ENCODE measurements around the gene GABRR2.
"Not testable (repeated sequence)": the region's sequence is repeated elsewhere in the genome, so short reads cannot be mapped to it uniquely, and the experiment has no call there.

GABRR2 gene

DNA sequence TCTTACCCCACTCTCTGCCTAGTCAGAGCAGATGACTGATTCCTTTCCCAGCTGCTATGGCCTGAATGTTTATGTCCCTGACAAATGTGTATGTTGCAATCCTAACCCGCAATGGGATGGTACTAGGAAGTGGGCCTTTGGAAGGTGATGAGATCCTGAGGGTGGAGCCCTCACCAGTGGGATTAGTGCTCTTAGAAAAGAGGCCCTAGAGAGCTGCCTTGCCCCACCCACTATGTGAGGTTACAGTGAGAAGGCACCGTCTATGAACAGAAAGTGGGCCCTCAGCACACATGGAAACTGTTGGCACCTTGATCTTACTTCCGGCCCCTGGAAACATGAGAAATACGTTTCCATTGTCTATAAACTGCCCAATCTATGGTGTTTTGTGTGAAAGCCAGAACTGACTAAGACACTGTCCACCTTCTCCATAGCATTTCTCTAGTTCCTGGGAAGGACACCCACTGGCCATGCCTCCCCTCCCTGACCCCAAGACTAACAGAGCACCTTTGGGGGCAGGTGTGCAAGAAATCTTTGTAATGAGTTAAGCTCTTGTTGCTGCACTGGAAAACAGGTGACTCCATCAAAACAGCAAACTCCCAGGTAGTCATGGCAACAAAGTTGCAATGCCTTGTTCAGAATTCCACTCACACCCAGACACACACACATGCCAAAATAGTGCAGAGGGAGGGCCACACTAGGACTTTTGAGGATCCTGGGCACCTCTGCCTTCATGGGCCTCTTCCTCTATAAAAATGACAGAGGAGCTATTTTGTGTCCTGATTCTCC is 16.2 kb downstream of the GABRR2 start:
- intact Hi-C loops (cut with DNase I) = no loop called here
- DNase-seq = peak in 17 of 42 donors; percentile 18 to 75 (median 45)

DNA sequence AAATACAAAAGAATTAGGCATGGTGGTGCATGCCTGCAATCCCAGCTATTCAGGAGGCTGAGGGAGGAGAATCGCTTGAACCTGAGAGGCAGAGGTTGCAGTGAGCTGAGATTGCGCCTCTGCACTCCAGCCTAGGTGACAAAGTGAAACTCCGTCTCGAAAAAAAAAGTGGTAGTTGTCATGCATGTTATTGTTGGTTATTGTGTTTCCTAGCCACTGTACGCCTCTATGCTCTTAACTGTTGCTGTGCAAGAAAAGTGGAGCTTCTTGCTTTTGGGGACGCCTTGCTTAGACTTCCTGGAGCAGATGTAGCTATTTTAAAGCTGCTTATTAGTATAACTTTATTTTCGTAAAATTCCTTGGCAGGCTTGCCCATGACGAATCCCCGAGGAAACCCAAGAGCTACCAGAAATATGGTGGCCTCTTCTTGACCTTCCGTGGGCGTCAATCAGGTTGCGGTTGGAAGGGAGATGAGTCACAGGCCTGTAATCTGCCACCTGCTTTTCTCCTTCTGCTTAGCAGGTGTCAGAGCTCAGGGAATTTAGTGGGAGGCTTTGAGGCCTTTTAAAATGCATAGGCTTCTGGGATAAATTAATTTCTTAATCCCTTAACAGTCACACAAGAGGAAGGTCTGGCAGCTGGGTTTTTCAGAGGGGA is 17.3 kb downstream of the GABRR2 start:
- intact Hi-C loops (cut with DNase I) = no loop called here
- DNase-seq = peak; percentile 38 to 92 (median 74)

DNA sequence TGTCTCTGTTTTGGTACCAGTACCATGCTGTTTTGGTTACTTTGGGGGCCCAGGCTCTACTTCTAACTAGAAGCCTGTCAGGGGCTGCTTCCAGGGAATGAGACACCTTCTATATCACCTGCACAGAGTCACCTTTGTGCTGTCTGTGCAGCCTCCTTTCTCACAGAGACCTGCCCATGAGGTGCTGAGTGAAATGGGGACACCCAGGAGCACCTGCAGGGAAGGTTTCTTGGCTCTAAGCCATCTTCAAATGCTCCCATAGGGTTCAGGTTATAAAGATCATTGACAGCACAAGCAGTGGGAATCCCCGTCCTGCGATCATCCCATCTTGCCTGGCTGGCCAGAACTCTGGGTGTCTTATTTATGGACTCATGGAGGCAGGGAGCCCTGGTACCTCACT is 19.1 kb downstream of the GABRR2 start:
- intact Hi-C loops (cut with DNase I) = no loop called here
- DNase-seq = no peak

DNA sequence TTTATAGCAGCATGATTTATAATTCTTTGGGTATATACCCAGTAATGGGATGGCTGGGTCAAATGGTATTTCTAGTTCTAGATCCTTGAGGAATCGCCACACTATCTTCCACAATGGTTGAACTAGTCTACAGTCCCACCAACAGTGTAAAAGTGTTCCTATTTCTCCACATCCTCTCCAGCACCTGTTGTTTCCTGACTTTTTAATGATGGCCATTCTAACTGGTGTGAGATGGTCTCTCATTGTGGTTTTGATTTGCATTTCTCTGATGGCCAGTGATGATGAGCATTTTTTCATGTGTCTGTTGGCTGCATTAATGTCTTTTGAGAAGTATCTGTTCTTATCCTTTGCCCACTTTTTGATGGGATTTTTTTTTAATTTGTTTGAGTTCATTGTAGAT is 20.0 kb downstream of the GABRR2 start:
- DNase-seq; intact Hi-C loops (cut with DNase I): not testable (repeated sequence)

GRCh38 chr6:89291256-89291819 is 23.8 kb downstream of the GABRR2 start:
- intact Hi-C loops (cut with DNase I) = no loop called here
- DNase-seq = no peak

DNA sequence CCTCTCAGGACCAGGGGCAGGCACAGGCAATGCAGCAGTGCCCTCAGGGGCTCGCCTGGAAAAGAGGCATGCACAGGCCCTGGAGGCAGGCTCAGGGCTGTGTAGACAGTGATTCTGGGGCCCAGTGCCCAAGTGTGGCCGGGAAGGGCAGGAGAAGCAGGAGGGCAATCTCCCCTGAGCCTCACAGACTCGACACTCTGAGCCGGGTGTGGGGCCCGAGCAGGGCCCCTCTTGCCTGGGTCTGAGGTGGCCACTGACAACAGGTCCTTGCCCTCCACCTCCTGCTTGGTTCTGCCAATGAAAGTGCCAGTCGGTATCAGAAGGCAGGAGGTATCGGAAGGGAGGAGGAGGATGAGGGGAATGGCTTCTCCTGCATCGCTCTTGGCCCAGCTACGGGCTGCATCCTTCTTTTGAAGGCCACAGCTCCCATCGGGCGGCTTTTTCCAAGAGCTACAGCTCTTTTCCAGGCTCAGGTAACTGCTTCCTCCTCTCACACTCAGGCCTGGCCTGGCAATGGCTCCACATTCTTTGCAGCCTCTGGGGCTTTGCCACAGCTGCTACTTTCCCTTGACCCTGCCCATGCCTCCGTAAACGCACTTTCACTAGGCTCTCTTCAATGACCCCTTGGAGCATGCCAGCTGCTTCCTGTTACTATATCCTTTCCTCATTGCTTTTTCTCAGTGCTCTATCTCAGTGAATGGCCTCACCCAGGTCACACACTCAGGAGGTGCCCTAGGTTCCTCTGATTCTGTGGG is 24.5 kb downstream of the GABRR2 start:
- peak in 2 of 42 donors; percentile 2 to 26 for DNase-seq
- intact Hi-C loops (cut with DNase I) = no loop called here

DNA sequence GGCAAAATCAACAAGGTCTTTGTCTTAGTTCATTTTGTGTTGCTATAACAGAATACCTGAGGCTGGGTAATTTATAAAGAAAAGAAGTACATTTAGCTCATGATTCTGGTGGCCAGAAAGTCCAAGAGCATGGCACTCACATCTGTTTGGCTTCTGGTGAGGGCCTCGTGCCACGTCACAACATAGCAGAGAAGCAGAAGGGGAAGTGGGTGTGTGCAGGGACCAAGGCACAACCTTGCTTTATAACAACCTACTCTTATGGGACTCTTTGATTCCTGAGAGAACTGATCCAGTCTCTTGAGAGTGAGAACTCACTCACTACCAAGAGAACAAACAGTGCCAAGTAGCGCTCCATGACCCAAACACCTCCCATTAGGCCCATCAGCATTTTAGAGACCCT is 25.4 kb downstream of the GABRR2 start:
- intact Hi-C loops (cut with DNase I) = no loop called here

DNA sequence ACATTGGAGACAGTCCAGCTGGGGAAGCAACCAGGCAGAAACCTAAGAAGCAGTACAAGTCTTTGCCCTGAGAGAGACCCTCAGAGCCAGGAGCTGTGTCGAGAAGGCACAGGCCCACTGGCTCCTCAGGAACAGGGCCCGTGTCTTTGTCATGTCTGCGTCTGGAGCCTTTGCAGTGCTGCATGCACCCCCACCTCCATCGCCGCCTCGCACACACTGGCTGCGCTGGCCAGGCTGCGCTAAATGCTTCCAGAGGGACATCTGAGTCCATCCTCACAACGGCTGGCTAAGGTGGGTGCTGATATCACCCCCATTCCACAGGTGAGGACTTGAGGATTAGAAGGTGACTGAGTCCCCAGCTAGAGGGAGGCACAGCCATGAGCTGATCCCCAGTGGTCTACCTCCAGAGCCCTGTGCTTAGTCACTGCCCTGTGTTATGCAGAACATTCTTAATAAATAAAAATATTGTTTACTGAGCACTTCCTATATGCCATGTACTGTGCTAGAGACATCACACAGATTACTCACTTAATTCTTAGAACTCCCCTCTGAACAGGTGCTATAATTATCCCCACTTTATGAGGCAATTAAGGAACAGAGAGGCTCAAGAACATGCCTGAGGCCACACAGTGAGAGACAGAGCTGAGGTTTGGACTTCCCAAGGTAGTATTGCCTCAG is 27.6 kb downstream of the GABRR2 start:
- intact Hi-C loops (cut with DNase I) = no loop called here
- peak in 1 of 42 donors; percentile 22 for DNase-seq

More for the DNA sequence above, 25.4 kb downstream of the GABRR2 start:
- DNase-seq = no peak

DNA sequence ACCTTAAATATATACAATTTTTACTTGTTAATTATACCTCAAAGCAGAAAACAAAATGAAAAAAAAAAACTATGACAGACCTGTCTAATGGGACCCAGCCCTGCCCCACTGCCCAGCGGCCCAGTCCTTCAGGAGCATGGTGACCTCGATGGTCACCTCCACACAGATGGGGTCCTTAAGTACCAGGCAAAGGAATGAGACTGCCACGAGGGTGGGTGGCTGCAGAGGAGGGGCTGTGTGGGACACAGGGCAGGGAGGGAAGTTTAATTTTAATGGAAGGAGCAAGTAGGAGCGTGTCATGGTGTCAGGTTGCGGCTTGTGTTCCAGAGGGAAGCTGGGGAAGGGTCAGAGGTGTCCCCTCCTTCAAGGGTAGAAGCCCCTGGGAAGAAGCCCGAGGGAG is 28.6 kb downstream of the GABRR2 start:
- intact Hi-C loops (cut with DNase I) = no loop called here
- DNase-seq = no peak

DNA sequence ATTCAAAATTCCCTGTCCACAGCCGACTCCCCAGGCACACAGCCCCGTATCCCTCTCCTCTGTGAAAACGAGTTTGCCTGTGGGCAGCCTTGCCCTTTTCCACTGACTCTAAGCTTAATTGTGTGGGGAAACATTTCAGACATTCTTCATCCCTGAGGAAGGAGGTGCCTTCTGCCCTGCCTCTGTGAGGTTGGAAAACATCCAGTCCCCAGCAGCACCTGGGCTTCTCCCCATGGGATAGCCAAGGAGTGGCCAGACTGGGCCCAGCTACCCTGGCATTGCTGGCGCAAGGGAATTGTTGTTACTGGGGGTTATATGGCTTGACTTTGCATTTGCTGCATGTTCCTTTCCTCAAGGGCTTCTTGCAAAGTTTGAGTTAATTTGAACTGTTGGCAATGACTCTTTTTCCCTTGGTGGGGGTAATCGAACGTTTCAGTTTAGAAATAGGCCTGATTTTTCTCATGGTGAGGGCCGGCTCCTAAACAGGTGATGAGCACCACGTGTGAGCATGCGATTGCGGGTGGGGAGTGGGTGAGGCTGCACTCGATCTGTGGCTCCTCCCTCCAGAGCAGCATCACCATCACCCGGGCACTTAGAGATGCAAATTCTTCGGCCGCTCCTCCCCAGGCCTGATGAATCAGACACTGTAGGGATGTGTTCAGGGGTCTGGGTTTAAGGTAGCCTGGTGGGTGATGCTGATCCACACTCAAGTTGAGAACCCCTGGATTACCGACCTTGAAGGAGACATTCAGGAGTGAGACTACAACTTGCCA is 29.9 kb downstream of the GABRR2 start:
- intact Hi-C loops (cut with DNase I) = no loop called here
- DNase-seq = peak in 1 of 42 donors; percentile 30

DNA sequence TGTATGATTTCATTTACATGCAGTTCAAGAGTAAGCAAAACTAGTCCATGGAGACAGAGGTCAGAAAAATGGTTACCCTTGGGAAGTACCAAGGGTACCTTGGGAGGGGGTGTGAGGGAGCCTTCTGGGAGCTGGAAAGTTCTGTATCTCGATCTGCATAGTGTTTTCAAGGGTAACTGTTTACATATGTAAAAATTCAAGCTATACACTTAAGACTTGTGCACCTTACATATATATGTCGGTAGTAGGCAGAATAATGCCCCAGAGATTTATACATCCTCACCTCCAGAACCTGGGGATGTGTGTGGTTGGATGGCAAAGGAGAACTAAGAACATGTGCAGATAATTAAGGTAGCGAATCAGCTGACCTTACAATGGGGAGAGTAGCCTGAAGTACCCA is 31.0 kb downstream of the GABRR2 start:
- peak in 1 of 42 donors; percentile 5 for DNase-seq
- intact Hi-C loops (cut with DNase I) = no loop called here

DNA sequence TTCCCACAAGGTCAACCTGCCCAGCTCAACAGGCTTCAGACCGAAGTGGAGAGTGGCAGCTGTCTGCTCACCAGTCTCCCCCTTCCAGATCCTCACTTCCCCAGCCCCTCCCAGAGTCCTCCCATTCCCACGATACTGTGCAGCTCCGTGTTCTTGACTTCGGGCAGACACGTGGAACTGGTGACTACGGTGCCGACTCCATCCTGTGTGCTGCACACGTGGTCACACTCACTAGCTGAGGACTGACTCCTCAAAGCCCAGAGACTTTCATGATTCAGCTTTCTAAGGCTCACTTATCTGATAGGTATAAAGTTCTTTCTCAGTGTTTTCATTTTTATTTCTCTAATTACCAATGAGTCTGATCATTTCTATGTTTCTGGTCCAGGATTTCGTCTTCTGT is 32.4 kb downstream of the GABRR2 start:
- intact Hi-C loops (cut with DNase I) = no loop called here
- peak in 1 of 42 donors; percentile 26 for DNase-seq

GRCh38 chr6:89281779-89282246 is 33.3 kb downstream of the GABRR2 start:
- intact Hi-C loops (cut with DNase I) = no loop called here
- peak in 6 of 42 donors; percentile 14 to 38 (median 26) for DNase-seq

GRCh38 chr6:89278956-89279355 is 36.1 kb downstream of the GABRR2 start:
- peak in 1 of 42 donors; percentile 27 for DNase-seq
- intact Hi-C loops (cut with DNase I) = no loop called here

DNA sequence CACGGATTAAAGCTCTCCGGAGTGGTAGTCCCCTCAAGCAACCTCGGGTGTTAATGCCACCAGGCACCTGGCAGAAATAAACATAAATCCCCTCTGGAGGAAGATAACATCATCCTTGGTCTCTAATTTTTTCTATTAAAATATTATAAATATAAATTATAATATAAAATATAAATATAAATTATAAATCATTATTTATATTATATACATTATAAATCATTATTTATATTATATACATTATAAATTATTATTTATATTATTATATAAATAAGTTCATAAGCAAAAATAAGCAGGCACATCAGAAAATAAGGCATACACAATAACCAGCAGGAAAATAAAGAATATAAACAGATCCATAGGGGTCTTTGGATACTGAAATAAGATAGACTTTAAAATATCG is 39.2 kb downstream of the GABRR2 start:
- intact Hi-C loops (cut with DNase I) = no loop called here
- no peak for DNase-seq

DNA sequence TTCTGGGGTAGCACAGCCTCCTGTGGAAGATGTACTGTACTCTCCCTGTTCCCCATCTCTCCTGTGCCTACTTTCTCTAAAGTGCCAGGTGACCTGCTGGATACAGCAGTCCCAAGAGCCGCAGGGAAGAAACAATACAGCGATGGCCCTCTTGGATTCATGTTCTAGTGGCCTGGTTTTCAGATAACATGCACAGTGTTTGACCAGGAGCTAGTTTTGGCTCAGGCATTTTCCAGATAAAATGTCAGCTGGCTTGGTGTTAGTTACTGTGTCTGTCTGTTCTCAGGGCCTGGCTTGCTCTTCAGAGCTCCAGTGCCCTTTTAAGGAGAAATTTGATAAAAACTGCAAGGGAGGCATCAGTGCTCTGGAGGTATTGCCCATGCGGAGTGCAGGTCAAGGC is 41.3 kb downstream of the GABRR2 start:
- no peak for DNase-seq
- intact Hi-C loops (cut with DNase I) = no loop called here

DNA sequence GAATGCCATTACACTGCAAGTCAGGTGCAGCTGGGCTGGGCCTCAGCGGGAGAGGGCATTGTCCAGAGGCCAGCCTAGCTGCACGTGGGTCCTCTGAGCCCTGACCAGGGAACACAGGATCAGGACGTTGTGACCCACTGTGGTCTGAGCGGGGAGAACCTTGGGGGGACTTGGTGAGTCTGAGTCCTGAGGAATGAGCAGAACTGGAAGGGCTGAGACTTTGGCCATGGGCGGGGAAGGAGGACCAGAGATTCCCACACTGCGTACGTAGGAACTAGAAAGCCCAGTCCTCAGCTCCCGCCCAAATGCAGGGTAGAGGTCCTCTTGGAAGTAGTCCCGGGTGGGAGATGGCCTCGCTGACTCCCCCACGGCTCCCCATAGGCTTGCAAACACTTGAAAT is 42.5 kb downstream of the GABRR2 start:
- intact Hi-C loops (cut with DNase I) = no loop called here

More for the DNA sequence above, 42.5 kb downstream of the GABRR2 start:
- DNase-seq = no peak

All from head of caudate nucleus (tissue), 42 donors.